GM20000 (cell line): Measurements from ENCODE around the gene GRB10.
"Not testable (repeated sequence)": the region's sequence is repeated elsewhere in the genome, so short reads cannot be mapped to it uniquely, and the experiment has no call there.

Experiments
- DNase-seq: peaks from one replicate; pipeline ENCODE4 v3.0.0; 2012; ENCODE audit warnings: low spot score
- CTCF ChIP-seq: IDR thresholded peaks from 2 replicates; pipeline ENCODE4 v1.5.1; 2012; ENCODE audit warnings: mild to moderate bottlenecking, control low read depth; ENCODE audit errors: extremely low read depth, missing control alignments

The GRB10 gene

GRCh38 chr7:50552921-50553320, 229.8 kb downstream of the GRB10 start:
- DNase-seq, result no peak
- no peak for TF ChIP-seq CTCF

DNA sequence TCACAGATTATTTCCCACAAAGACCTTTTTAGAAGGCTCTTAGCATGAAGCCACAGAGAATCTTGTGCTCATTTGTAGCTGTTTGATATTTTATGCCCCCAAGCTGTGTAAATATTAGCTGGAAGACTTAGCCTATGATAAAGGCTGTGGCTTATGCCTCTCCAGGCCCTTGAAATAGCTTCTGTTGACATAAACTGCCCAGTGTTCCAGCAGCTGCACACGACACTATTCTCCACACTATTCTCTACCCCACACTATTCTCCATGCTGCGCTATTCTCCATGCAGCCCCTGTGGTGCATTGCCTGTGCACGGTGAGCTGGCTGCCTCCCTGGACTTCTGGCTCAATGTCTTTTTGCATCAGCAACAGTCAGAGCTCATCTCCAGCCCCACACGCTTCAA, 230.6 kb downstream of the GRB10 start:
- DNase-seq, result no peak
- TF ChIP-seq CTCF, result no peak

GRCh38 chr7:50545613-50546012, 237.1 kb downstream of the GRB10 start:
- not testable (repeated sequence) for DNase-seq

DNA sequence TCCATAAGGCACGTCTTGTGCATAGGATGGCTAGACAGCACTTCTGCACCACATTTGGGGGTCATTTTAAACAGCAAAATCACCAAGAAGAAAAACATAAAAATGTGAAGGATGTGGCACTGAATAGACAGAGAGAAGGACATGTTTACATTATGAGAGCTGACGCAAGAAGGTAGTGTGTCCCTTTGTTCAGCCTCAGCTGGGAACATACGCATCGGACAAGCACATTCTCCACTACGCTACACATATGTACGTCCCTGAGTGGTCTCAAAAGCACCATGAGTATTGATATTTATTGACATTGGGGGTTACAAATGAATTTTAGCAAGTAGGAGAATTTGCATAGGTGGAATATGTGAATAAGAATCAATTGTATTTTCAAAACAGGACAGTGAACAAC, 237.7 kb downstream of the GRB10 start:
- no peak for DNase-seq

DNA sequence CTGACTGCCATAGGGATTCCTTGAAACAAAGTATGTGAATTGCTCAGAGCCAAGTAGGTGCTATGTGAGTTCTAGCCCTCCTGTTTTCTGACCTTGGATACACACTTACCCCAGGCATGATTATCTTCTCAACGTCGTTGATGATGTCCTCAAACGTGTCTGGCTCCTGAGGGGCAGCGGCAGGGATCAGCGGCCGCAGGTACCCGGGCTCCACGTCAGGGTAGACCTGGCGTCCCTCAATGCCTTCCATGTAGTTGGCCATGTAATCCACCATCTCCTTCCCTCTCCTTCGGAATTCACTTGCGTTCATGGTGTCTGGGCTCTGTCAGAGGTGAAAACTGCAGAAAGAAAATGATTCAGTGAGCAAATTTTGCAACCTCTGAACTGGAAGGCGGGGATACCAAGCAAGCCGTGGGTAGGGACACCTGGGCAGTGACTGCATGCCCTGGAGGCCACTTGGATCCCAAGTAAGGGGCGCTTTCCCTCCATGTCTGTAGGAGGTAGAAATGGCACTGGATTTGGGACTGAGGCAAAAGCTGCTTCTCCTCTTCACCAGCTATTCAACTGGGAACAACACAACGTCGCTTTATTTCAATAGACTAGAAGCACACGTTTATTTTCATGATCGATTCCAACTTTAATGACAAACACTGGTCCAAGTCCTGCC, 238.8 kb downstream of the GRB10 start:
- DNase-seq, result no peak
- no peak for TF ChIP-seq CTCF

More for the DNA sequence above, 237.7 kb downstream of the GRB10 start:
- TF ChIP-seq CTCF, result no peak

- TF ChIP-seq CTCF, result no peak
- no peak for DNase-seq
These were observed 240.6 kb downstream of the GRB10 start for GRCh38 chr7:50542132-50542531.

GRCh38 chr7:50540785-50541579, 241.7 kb downstream of the GRB10 start:
- no peak for TF ChIP-seq CTCF
- no peak for DNase-seq
